ENCODE data around the gene VDAC2.

Gene VDAC2

GRCh38 chr10:75228834-75229233, 18.2 kb downstream of the VDAC2 start (continued):
- TF ChIP-seq ZBTB6 (tag by site-specific recombination; IDR thresholded peaks at IDR 0.05) = no peak
- no peak for TF ChIP-seq ZNF701 (tag by site-specific recombination; IDR thresholded peaks at IDR 0.05)

GRCh38 chr10:75229971-75230370, 19.4 kb downstream of the VDAC2 start:
- Histone ChIP-seq H3K9me3 (ENCODE audit: control insufficient read depth, insufficient read depth, low read depth, low read length) (no peaks in the 10 kb centered on the region), H3K27ac (ENCODE audit: extremely low read depth, low read depth, low read length) (no peak overlapping the region), H3K36me3 (ENCODE audit: control insufficient read depth in 2 of 2, insufficient read depth in 1 of 2, low read length in 2 of 2) (peaks cover 16 to 81% of the 10 kb centered on the region in 2 experiments), H3K4me3 (ENCODE audit: low read depth, low read length) (no peak overlapping the region), H3K4me1 (ENCODE audit: control insufficient read depth, insufficient read depth, low read length) (peaks cover 9% of the 10 kb centered on the region)
- ChIA-PET POLR2A (interaction anchor here (0.6 to 1.5 kb wide), 5 partner anchors 14 to 1026 kb away, joined by 3 to 6 read pairs (median 4); partner anchors contain the start of gene VDAC2), CTCF (interaction anchor here (0.6 to 3.4 kb wide), 12 partner anchors 10 to 116 kb away, joined by 3 to 28 read pairs (median 4); no protein-coding TSS in a partner anchor)
- TF ChIP-seq HOXD13 (CRISPR knock-in tag; IDR thresholded peaks at IDR 0.05; ENCODE audit: borderline replicate concordance) = no peak
- no peak for TF ChIP-seq ZNF157 (tag by site-specific recombination; IDR thresholded peaks at IDR 0.05)
- no peak for TF ChIP-seq ZNF266 (tag by site-specific recombination; IDR thresholded peaks at IDR 0.05; ENCODE audit: low read depth)

GRCh38 chr10:75230600-75231038, 20.0 kb downstream of the VDAC2 start:
- H3K27ac ChIP-seq (ENCODE audit: extremely low read depth, low read depth, low read length) = no peak overlapping the region
- ChIA-PET POLR2A (interaction anchor here (0.6 to 1.5 kb wide), 5 partner anchors 14 to 1027 kb away, joined by 3 to 6 read pairs (median 4); partner anchors contain the start of gene VDAC2), CTCF (interaction anchor here (0.6 to 3.4 kb wide), 21 partner anchors 8 to 1769 kb away, joined by 3 to 28 read pairs (median 4); no protein-coding TSS in a partner anchor)
- TF ChIP-seq CTCF (tag by site-specific recombination; IDR thresholded peaks at IDR 0.05) = peak; percentile 76
- peak; percentile 94 for TF ChIP-seq ZNF2 (tag by site-specific recombination; IDR thresholded peaks at IDR 0.05)
- no peak for TF ChIP-seq GLIS1 (tag by site-specific recombination; IDR thresholded peaks at IDR 0.05)
- no peak for TF ChIP-seq ZNF266 (tag by site-specific recombination; IDR thresholded peaks at IDR 0.05; ENCODE audit: low read depth)
- TF ChIP-seq ZSCAN16 (tag by site-specific recombination; IDR thresholded peaks at IDR 0.05) = no peak
- TF ChIP-seq ZNF658 (tag by site-specific recombination; IDR thresholded peaks at IDR 0.05) = no peak
- no peak for TF ChIP-seq ZNF747 (tag by site-specific recombination; IDR thresholded peaks at IDR 0.05)
- TF ChIP-seq ZNF654 (tag by site-specific recombination; IDR thresholded peaks at IDR 0.05; ENCODE audit: low read depth) = peak; percentile 43
- TF ChIP-seq ZNF354C (tag by site-specific recombination; IDR thresholded peaks at IDR 0.05; ENCODE audit: borderline replicate concordance, low read depth) = no peak
- TF ChIP-seq SP7 (tag by site-specific recombination; IDR thresholded peaks at IDR 0.05) = peak; percentile 29; the same call in 1 of the 2 replicates
- TF ChIP-seq ZNF10 (tag by site-specific recombination; IDR thresholded peaks at IDR 0.05) = no peak
- TF ChIP-seq ZEB2 (tag by site-specific recombination; IDR thresholded peaks at IDR 0.05) = 0 out of 2 replicates have a peak, but pooled peaks have one; percentile 31
- TF ChIP-seq ZNF521 (tag by site-specific recombination; IDR thresholded peaks at IDR 0.05) = no peak
- no peak for TF ChIP-seq ZNF561 (tag by site-specific recombination; IDR thresholded peaks at IDR 0.05; ENCODE audit: borderline replicate concordance)
- TF ChIP-seq ZNF169 (tag by site-specific recombination; IDR thresholded peaks at IDR 0.05) = no peak
- no peak for TF ChIP-seq ZNF423 (tag by site-specific recombination; IDR thresholded peaks at IDR 0.05)
- no peak for TF ChIP-seq ZFP69B (tag by site-specific recombination; IDR thresholded peaks at IDR 0.05)
- peaks cover 15 to 75% of the 10 kb centered on the region in 2 experiments for H3K36me3 ChIP-seq (ENCODE audit: control insufficient read depth in 2 of 2, insufficient read depth in 1 of 2, low read length in 2 of 2)
- no peak overlapping the region for H3K4me3 ChIP-seq (ENCODE audit: low read depth, low read length)
- no peaks in the 10 kb centered on the region for H3K9me3 ChIP-seq (ENCODE audit: control insufficient read depth, insufficient read depth, low read depth, low read length)
- H3K4me1 ChIP-seq (ENCODE audit: control insufficient read depth, insufficient read depth, low read length) = peaks cover 5% of the 10 kb centered on the region; the same call in 1 of the 2 replicates
